Mesenchymal stem cell (in vitro differentiated cells and primary cell): ENCODE data around the gene NEK1.

Experiments used
- DNase-seq: peaks from one replicate; pipeline ENCODE4 v3.0.0-alpha.2; 2013
- H2AFZ ChIP-seq: one replicate; pipeline ENCODE4 v1.6.1; 2013; ENCODE audit warnings: low read depth, mild to moderate bottlenecking, control low read depth, inconsistent platforms, low read length, moderate library complexity
- H2AK5ac ChIP-seq: 2 replicates; pipeline ENCODE4 v1.6.1; 2013; ENCODE audit warnings: low read length, moderate library complexity, mild to moderate bottlenecking, inconsistent platforms; ENCODE audit not compliant: severe bottlenecking
- H2BK120ac ChIP-seq: one replicate; pipeline ENCODE4 v1.6.1; 2013; ENCODE audit warnings: low read depth, mild to moderate bottlenecking, inconsistent platforms, low read length, moderate library complexity
- H2BK12ac ChIP-seq, 2 experiments: one replicate each; pipeline ENCODE4 v1.6.1; 2013; ENCODE audit warnings: inconsistent platforms in 2 of 2, low read length in 2 of 2, mild to moderate bottlenecking in 2 of 2, moderate library complexity in 2 of 2, control low read depth in 1 of 2
- H2BK15ac ChIP-seq: one replicate; pipeline ENCODE4 v1.6.1; 2013; ENCODE audit warnings: mild to moderate bottlenecking, low read depth, inconsistent platforms; ENCODE audit not compliant: poor library complexity, severe bottlenecking
- H2BK5ac ChIP-seq: 2 replicates; pipeline ENCODE4 v1.6.1; 2013; ENCODE audit warnings: low read depth, mild to moderate bottlenecking, low read length, control low read depth, inconsistent platforms; ENCODE audit not compliant: poor library complexity, severe bottlenecking
- H3K14ac ChIP-seq, 2 experiments: one replicate each; pipeline ENCODE4 v1.6.1; 2013; ENCODE audit warnings: inconsistent platforms in 2 of 2, low read length in 2 of 2, control low read depth in 1 of 2, mild to moderate bottlenecking in 1 of 2, moderate library complexity in 1 of 2
- H3K18ac ChIP-seq, 2 experiments: one replicate each; pipeline ENCODE4 v1.6.1; 2013; ENCODE audit warnings: inconsistent platforms in 2 of 2, low read length in 2 of 2, control low read depth in 1 of 2, low read depth in 1 of 2, mild to moderate bottlenecking in 1 of 2
- H3K23ac ChIP-seq, 2 experiments: one replicate each; pipeline ENCODE4 v1.6.1; 2013; ENCODE audit warnings: inconsistent platforms in 2 of 2, low read length in 2 of 2, mild to moderate bottlenecking in 2 of 2, moderate library complexity in 2 of 2, control low read depth in 1 of 2
- H3K27ac ChIP-seq: 2 replicates; pipeline ENCODE4 v1.5.1; 2013; ENCODE audit warnings: mild to moderate bottlenecking, moderate library complexity, low read length, control low read depth, inconsistent platforms; ENCODE audit not compliant: poor library complexity, severe bottlenecking
- H3K27me3 ChIP-seq, 2 experiments: 2 replicates each; pipeline versions ENCODE4 v1.6.1 to v1.7.0; 2013; ENCODE audit warnings: low read length in 2 of 2, mild to moderate bottlenecking in 2 of 2, moderate library complexity in 2 of 2, control low read depth in 1 of 2, inconsistent platforms in 1 of 2; ENCODE audit not compliant: control insufficient read depth in 1 of 2, insufficient read depth in 1 of 2
- H3K36me3 ChIP-seq, 2 experiments: 2 replicates each; pipeline versions ENCODE4 v1.6.1 to v1.7.0; 2013; ENCODE audit warnings: low read length in 2 of 2, control low read depth in 1 of 2, inconsistent platforms in 1 of 2, low read depth in 1 of 2, mild to moderate bottlenecking in 1 of 2; ENCODE audit not compliant: insufficient read depth in 2 of 2, control insufficient read depth in 1 of 2
- H3K4ac ChIP-seq, 2 experiments: one replicate each; pipeline ENCODE4 v1.6.1; 2013; ENCODE audit warnings: inconsistent platforms in 2 of 2, low read length in 2 of 2, mild to moderate bottlenecking in 2 of 2, moderate library complexity in 2 of 2, control low read depth in 1 of 2, low read depth in 1 of 2
- H3K4me1 ChIP-seq: 2 replicates; pipeline ENCODE4 v1.6.1; 2013; ENCODE audit warnings: low read depth, low read length, control low read depth; ENCODE audit not compliant: control insufficient read depth, insufficient read depth
- H3K4me2 ChIP-seq: 2 replicates; pipeline ENCODE4 v1.6.1; 2013; ENCODE audit warnings: low read length, mild to moderate bottlenecking, inconsistent platforms; ENCODE audit not compliant: poor library complexity, severe bottlenecking
- H3K4me3 ChIP-seq, 2 experiments: 2 replicates each; pipeline versions ENCODE4 v1.5.1 to v1.7.0; 2013; ENCODE audit warnings: low read length in 2 of 2, mild to moderate bottlenecking in 2 of 2, control low read depth in 1 of 2, low read depth in 1 of 2; ENCODE audit not compliant: insufficient read depth in 1 of 2
- H3K79me1 ChIP-seq: replicated peaks from 2 replicates; pipeline ENCODE4 v1.6.1; 2013; ENCODE audit warnings: mild to moderate bottlenecking, control low read depth, low read length, inconsistent platforms; ENCODE audit not compliant: poor library complexity, severe bottlenecking
- H3K9ac ChIP-seq: 2 replicates; pipeline ENCODE4 v1.7.0; 2013; ENCODE audit warnings: mild to moderate bottlenecking, low read length, moderate library complexity
- H3K9me3 ChIP-seq: 2 replicates; pipeline ENCODE4 v1.7.0; 2013; ENCODE audit warnings: mild to moderate bottlenecking, low read length; ENCODE audit not compliant: control insufficient read depth
- H4K8ac ChIP-seq: one replicate; pipeline ENCODE4 v1.6.1; 2013; ENCODE audit warnings: inconsistent platforms, mild to moderate bottlenecking, low read length, moderate library complexity
- H4K91ac ChIP-seq: one replicate; pipeline ENCODE4 v1.6.1; 2013; ENCODE audit warnings: mild to moderate bottlenecking, low read length, inconsistent platforms
- WGBS: methylation state at CpG from one replicate; pipeline ENCODE4 v1.1.7; 2013; ENCODE audit warnings: mixed read lengths; 5-methylcytosine and 5-hydroxymethylcytosine counted together

NEK1 gene

GRCh38 chr4:169645627-169646026 lies 33.2 kb upstream of the NEK1 start:
- H2BK5ac ChIP-seq = no peak overlapping the region
- no peak overlapping the region for H3K18ac ChIP-seq
- peaks cover 7 to 36% of the 10 kb centered on the region in 2 experiments for H3K36me3 ChIP-seq
- no peak overlapping the region for H3K23ac ChIP-seq
- H3K4me1 ChIP-seq = no peaks in the 10 kb centered on the region
- no peak for DNase-seq
- peaks cover 21% of the 10 kb centered on the region for H3K79me1 ChIP-seq
- H4K91ac ChIP-seq = no peak overlapping the region
- H2AK5ac ChIP-seq = no peak overlapping the region
- no peak overlapping the region for H3K14ac ChIP-seq
- H3K9ac ChIP-seq = no peak overlapping the region
- H2AFZ ChIP-seq = no peak overlapping the region
- no peak overlapping the region for H3K27ac ChIP-seq
- H3K4me3 ChIP-seq = no peak overlapping the region
- no peak overlapping the region for H2BK120ac ChIP-seq
- no peak overlapping the region for H2BK12ac ChIP-seq
- H3K4me2 ChIP-seq = no peak overlapping the region
- H3K4ac ChIP-seq = no peak overlapping the region
- H3K27me3 ChIP-seq = no peaks in the 10 kb centered on the region
- H4K8ac ChIP-seq = no peak overlapping the region
- H3K9me3 ChIP-seq = no peaks in the 10 kb centered on the region
- no CpG with 5 or more reads among the region's 1 CpG for WGBS
- H2BK15ac ChIP-seq = no peak overlapping the region

GRCh38 chr4:169644802-169645201 lies 32.4 kb upstream of the NEK1 start:
- no peak overlapping the region for H3K27ac ChIP-seq
- no peaks in the 10 kb centered on the region for H3K9me3 ChIP-seq
- no peak overlapping the region for H3K4ac ChIP-seq
- peaks cover 20% of the 10 kb centered on the region for H3K79me1 ChIP-seq
- H2BK120ac ChIP-seq = no peak overlapping the region
- no peak overlapping the region for H2AK5ac ChIP-seq
- no peaks in the 10 kb centered on the region for H3K27me3 ChIP-seq
- H2BK5ac ChIP-seq = no peak overlapping the region
- WGBS = 97% methylated on average over 7 of the region's 7 CpGs
- no peak overlapping the region for H2BK12ac ChIP-seq
- H3K4me2 ChIP-seq = no peak overlapping the region
- H2AFZ ChIP-seq = no peak overlapping the region
- no peak overlapping the region for H4K8ac ChIP-seq
- H3K4me3 ChIP-seq = no peak overlapping the region
- DNase-seq = no peak
- H3K23ac ChIP-seq = no peak overlapping the region
- peaks cover 7 to 36% of the 10 kb centered on the region in 2 experiments for H3K36me3 ChIP-seq
- no peaks in the 10 kb centered on the region for H3K4me1 ChIP-seq
- no peak overlapping the region for H3K9ac ChIP-seq
- H2BK15ac ChIP-seq = no peak overlapping the region
- no peak overlapping the region for H3K18ac ChIP-seq
- H4K91ac ChIP-seq = no peak overlapping the region
- H3K14ac ChIP-seq = no peak overlapping the region

DNA sequence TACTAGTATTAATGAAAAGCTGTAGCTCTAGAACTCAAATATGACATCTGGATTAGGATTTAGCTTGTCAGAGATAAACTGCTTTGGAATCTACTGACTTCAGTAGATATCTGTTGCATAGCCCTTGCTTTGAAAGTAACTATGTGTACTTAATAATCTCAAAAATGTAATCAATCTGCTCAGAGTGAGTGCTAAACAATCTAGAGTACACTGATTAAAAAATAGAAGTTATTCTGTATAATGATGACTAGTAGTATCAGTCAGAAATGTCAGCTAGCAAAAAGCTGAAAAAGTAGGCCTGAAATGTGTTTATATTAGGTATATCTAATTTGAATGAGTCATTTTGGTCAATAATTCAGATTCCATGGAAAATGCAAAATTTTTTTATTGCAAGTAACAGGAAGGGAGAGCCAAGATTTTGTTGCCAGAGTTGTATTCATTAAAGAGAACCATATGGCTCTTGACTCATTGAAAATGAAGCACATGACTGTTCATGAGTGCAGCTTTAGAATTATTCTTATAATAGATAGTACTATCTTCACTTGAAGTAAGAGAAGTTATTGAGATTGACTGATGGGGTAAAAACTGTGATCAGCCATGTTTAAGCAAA lies 28.0 kb upstream of the NEK1 start:
- no peak overlapping the region for H3K23ac ChIP-seq
- H2BK12ac ChIP-seq = no peak overlapping the region
- H3K4me1 ChIP-seq = no peaks in the 10 kb centered on the region
- no peak overlapping the region for H2AK5ac ChIP-seq
- H3K4ac ChIP-seq = no peak overlapping the region
- no peak overlapping the region for H3K18ac ChIP-seq
- H3K14ac ChIP-seq = no peak overlapping the region
- H3K9ac ChIP-seq = peak overlapping the region; percentile 79
- no peak overlapping the region for H2AFZ ChIP-seq
- no peak overlapping the region for H2BK5ac ChIP-seq
- no peak overlapping the region for H4K91ac ChIP-seq
- H2BK15ac ChIP-seq = no peak overlapping the region
- H3K79me1 ChIP-seq = peaks cover 20% of the 10 kb centered on the region
- no peaks in the 10 kb centered on the region for H3K9me3 ChIP-seq
- H3K27ac ChIP-seq = no peak overlapping the region
- peaks cover 7 to 54% of the 10 kb centered on the region in 2 experiments for H3K36me3 ChIP-seq
- DNase-seq = peak; percentile 70
- peak overlapping the region in 1 of 2 experiments; percentile 7 for H3K4me3 ChIP-seq
- H3K4me2 ChIP-seq = no peak overlapping the region
- no peak overlapping the region for H2BK120ac ChIP-seq
- H3K27me3 ChIP-seq = no peaks in the 10 kb centered on the region
- no peak overlapping the region for H4K8ac ChIP-seq

DNA sequence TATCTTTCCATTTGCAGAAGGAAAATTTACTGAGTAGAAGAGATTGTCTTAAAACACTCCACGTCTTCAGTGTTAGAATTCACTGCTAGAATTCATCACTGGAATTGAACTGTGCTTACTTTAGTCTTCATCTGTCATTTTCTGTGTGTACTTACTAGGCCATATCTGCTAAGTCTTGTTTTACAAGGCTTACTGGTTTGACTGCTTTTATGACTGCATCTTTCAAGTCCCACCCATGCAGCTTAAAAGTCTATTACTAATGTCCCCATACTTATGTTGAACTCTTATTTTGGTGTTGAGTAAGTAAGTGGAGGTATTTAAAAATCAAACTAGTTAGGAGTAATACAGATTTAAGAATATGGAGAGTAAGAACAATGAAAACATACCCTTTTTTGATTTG lies 22.6 kb upstream of the NEK1 start:
- no peak overlapping the region for H2BK15ac ChIP-seq

More for the DNA sequence above, 22.6 kb upstream of the NEK1 start:
- Histone ChIP-seq H2BK12ac (no peak overlapping the region), H4K8ac (no peak overlapping the region), H3K4me1 (peaks cover 3% of the 10 kb centered on the region), H4K91ac (no peak overlapping the region), H2AFZ (no peak overlapping the region), H3K9me3 (no peaks in the 10 kb centered on the region), H3K23ac (no peak overlapping the region), H3K9ac (no peak overlapping the region), H3K18ac (no peak overlapping the region), H3K4ac (no peak overlapping the region), H2BK5ac (no peak overlapping the region), H2AK5ac (no peak overlapping the region), H2BK120ac (no peak overlapping the region), H3K27me3 (no peaks in the 10 kb centered on the region), H3K14ac (no peak overlapping the region), H3K27ac (no peak overlapping the region), H3K4me3 (no peak overlapping the region), H3K79me1 (peaks cover 8% of the 10 kb centered on the region), H3K4me2 (no peak overlapping the region), H3K36me3 (peaks cover 0 to 35% of the 10 kb centered on the region in 2 experiments)
- WGBS = 100% methylated on average over 1 of the region's 1 CpG
- DNase-seq = no peak
